GM19035 (cell line): Measurements from ENCODE around the gene GRAMD1B.
"Not testable (repeated sequence)": the region's sequence is repeated elsewhere in the genome, so short reads cannot be mapped to it uniquely, and the experiment has no call there.

Source experiments
- ATAC-seq: cut with Tn5 transposase; IDR thresholded peaks from one replicate; pipeline ENCODE4 v1.9.1; 2021; ENCODE audit not compliant: unreplicated experiment

The GRAMD1B gene

DNA sequence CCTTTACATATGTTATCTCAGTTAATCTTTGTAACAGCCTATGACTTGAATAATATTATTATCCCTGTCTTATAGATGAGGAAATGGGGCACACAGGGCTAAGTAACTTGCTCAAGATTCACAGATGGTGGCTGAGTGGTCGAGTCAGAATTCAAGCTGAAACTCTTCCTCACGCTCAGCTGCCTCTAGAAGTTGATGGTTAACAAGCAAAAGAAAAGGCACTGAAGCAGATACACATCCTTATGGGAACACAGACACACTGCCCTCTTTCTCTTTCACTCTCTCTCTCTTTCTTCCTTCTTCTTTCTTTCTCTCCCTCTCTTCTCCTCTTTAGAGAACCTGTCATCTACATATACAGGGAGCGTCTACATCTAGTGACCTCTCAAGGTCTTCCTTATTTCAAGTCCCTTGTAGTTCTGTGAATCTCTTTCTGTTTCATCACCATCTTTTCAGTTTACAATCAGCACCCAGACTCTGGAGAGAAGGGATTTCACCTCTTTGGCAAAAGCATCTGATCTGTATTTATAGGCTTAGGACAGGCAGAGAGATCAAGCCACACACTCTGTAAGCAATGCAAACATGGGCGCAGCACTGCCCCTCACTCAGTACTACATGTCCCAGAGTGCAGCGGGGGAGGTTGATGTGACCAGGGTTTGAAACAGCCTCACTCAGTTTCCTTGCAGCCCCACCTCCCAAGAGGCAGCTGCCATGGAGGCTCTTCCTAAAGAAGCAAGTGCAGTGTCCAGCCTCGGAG is 75.7 kb downstream of the GRAMD1B start:
- no peak for ATAC-seq

DNA sequence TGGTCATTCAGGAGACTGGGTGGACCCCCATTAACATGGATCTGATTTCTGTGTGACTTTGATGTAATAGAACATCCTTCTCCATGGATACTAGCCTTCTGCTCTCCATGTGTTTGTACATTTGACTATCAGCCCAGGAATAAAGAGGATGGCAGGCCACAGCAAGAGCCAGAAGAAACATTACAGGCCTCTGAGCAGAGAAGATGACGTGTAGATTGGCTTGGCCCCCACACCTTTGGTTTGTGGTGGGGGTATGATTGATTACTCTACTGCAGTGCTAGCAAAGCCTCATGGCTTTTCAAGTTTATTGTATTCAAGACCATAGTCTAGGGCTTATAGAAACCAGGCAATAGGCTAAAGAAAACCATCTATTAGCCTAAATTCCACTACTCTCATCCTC is 77.0 kb downstream of the GRAMD1B start:
- ATAC-seq: no peak

DNA sequence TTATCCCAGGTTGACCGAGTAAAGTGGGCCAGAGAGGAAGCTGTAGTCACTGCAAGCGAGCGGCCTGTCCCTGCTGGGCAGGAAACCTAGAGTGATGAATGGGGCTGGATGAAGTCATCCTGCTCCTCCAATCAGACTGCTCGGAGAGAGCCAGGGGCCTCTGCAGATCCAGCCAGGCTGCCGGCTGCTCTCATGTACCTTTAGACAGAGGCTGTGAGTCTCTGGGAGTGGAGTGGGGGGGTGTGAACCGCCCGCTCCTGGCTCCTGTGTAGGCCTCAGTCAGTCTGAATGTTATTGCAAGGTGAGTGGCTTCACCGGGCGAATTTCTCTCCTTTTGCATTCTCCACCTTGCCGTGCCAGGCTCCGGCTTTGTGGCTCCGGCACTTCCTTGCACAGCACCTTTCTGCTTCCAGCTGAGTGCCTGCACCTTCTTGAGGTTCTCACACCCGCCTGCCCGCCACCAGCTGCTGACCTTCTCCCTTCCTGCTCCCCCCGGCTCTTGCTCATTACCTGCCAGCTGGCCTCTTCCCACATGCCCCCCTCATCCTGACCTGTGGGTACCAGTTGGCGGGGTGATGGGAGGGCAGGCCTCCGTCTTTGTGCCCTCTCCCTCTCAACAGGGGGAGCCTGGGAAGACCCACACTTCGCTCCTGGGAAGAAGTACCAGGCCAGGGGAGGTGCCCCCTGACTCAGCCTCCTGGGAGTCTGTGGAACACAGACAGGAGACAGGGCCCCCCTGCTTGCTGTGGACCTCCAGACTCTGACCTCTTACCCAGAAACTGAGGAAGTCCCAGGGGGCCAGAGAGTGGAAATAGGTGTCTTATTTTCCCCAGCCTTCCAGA is 79.9 kb downstream of the GRAMD1B start:
- no peak for ATAC-seq

DNA sequence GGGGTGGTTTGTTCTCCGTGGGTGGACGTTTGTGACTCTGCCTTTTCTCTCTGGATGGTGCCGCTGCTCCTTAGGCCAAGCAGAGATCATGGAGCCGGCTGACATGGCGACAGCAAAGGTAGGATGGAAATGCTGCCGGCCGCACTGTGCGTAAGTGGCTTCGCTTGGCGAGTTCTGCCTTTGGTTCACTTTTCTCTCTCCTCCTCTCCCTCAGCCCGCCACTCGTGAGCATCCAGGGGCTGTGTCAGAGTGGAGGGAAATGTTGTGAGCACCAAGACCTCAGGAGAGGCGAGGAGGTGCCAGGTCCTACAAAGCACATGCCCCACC is 80.5 kb downstream of the GRAMD1B start:
- no peak for ATAC-seq

DNA sequence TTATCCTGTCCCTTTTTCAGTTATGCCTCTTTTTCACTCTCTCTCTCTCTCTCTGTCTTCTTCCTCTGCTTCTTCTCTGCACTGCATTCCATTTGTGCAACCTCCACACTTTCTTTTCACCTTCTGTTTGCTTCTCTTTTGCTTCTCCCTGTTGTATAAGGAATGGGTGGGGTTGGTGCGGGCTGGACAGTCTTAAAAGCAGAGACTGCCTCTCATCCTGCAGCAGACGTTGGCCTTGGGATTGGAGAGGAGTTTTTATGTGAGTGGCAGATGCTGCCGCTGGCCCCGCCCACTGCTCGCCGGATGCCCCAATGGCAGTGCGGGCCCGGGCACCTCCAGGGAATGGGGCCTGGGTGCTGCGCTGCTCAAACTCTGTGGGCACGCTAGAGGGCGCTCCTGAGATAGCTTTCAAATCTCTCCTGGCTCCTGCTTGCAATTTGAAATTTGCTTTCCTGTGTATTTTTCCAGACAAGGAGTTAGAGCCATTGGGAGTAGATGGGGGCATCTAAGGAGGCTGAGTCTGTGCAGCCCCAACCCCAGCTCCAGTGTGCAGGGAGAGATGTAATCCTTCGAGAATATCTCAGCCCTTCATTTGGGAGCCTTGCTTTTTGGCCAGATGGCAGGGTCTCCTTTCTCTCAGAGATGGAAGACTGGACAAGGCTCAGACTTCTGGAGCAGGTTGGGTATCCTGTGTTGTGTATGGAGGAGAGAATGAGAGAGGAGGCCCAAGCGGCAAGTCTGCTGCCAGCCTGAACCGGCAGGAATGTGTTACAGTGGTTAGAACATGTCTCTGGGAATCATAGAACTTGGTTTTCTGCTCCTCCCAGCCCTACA is 81.2 kb downstream of the GRAMD1B start:
- no peak for ATAC-seq

DNA sequence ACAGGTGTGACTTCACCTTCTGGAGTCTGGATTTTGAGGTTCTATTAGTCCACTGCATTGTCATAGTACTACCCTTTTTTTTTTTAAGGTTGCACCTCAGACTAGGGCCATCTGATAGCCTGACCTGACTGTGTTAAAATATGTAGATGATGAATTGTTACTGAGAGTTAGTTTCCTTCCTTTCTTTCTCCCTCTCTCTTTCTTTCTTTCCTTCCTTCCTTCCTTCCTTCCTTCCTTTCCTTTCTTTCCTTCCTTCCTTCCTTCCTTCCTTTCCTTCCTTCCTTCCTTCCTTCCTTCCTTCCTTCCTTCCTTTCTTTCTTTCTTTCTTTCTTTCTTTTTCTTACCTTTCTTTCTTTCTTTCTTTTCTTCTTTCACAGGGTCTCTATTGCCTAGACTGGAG is 83.2 kb downstream of the GRAMD1B start:
- ATAC-seq: not testable (repeated sequence)

DNA sequence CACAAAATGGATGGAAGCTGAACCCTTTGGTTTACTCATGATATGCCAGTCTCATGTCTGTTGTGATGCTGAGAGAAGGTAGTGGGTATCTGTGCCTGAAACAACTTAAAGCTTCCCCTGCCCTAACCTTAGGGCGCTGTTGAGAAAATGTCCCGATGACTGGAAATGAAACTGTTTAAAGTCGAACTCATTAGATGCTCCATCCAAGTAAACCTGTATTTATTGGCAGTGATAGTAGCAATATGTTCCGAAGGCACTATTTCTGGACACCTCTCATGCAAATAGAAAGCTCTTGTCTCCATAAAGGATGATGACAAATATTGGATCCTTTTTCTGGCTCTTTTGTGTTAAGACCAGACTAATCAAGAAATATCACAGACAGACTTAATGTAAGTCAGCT is 86.2 kb downstream of the GRAMD1B start:
- no peak for ATAC-seq

DNA sequence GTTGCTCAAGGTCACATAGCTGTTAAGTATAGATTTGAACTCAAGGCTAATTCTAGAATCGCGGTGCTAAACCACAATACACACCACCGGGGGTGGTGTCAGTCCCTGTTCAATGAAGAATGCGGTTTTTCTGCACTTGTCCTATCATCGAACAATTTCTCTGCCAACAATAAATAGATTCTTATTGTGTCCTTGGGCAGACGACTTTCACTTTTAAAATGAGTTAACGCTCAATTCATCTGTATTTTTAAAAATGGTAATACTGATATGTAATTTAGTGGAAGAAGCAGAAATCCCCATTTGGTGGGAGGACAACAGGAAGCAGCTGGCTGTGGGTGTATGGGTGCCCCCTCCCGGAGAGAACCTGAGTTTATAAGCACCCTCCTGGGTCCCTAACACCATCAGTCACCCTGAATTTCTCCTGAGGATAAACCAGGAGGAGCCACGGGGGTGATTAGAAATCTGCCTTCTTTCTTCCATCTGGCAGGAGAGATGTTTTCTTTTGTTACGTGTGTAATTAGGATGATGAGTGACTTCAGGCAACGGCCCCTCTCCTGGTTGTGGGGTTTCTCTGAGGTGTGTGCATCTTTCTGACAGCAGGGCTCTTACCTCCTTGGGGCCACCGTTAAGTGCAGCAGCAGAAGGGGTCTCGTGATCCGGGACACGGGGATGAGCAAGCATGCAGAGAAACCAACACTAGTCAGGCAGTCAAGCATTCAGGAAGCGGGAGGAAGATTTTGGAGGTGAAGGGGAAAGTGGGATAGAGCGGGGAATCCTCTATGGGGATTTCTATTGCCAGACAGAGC is 87.7 kb downstream of the GRAMD1B start:
- no peak for ATAC-seq

DNA sequence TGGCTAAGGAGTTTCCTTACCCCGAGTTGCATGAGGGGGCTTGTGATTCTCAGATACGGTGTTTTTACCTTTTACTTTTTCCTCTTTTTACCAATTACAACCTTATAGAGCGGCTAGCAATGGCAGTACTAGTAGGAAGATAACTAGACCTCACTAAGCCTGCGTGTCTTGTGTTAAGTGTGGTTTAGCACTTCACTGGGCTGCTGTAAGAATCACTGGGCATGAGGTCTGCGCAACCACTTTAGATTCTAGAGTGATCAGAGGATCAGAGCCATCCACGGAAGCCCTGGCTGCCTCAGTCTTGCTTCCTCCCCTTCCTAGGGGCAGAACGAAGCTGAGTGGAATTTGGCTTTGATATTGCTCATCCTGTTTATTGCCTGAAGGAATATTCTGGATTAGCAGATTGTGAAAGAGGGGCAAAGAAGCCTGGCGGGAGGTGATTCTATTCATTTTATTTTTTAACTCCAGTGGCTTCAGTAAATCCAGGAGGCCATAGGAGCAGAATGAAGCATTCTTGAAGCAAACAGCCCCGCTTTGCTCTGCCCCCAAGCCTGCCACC is 88.5 kb downstream of the GRAMD1B start:
- ATAC-seq: no peak

DNA sequence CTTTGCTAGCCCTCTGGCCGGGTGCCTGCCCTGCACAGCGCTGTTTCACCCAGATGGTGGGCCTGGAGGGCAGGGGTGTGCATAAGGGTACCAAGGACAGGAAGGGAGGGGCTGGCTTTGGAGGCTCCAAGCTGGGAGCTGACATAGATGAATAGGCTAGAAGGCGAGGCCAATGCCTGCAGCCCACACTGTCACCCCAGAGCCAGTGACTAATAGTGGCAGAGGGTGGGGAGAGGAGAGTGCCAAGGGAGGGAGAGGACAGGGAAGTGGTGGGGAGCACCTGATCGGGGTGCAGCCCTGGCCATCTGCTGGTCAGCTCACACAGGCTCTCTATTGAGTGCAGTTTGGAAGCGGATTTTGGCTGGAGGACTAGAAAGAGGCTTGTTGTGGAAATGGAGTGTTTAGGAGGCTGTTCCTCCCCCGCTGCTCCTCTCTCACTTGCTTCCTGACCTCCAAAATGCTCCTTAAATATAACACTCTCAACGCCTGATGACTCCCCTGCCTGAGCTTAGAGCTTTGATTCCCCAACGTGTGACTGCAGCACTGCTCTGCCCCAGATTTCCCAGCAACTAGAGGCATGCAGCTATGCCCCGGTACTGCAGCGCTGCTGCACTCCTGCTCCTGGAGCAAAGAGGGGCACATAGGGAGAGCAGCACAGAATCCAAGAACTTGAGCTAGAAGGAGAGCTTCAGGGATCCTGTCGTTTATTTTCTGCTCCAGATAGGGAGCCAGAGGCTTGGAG is 89.2 kb downstream of the GRAMD1B start:
- ATAC-seq: no peak

DNA sequence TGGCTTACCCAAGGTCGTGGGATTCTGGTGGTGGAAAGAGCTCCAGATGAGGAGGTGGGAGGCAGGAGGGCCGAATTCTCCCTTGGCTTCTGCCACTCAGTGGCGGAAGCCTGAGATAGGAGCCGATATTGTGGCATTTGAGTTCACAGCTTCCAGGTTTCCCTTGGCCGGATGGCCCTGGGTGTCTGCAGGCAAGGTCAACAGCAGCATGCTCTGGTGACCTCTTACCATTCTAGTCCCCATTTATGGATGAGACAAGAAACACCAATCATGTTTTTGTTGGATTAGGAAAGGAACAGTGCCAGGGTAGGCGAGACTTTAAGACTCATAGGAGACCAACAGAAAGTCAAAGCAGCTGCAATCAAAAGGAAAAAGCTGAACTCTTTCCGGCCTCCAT is 89.7 kb downstream of the GRAMD1B start:
- ATAC-seq: no peak

DNA sequence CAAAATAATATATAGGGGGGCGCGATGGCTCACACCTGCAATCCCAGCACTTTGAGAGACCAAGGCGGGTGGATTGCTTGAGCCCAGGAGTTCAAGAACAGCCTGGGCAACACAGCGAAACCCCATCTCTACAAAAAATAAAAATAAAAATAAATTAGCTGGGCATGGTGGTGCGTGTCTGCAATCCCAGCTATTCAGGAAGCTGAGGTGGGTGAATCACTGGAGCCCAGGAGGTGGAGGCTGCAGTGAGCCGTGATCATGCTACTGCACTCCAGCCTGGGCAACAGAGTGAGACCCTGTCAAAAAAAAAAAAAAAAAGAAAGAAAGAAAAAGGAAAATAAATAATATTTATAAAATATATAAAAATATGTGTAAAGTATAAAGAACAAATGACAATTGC is 90.4 kb downstream of the GRAMD1B start:
- not testable (repeated sequence) for ATAC-seq

DNA sequence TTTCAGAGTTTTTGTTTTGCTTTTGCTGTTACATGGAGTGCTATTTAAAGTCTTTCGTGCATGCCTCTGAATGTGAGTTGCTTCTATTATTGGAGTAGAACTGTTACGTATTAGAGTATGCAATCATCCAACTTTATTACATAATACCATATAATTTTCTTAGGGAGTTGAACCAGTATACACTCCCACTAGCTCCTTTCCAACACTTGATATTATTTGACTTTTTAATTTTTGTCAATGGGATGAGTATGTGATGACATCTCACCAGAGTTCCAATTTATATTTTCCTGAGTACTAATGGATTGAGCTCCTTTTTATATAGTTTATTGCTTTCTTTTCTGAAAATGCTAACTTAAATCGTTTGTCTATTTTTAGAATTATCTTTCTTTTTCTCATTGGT is 90.9 kb downstream of the GRAMD1B start:
- no peak for ATAC-seq

DNA sequence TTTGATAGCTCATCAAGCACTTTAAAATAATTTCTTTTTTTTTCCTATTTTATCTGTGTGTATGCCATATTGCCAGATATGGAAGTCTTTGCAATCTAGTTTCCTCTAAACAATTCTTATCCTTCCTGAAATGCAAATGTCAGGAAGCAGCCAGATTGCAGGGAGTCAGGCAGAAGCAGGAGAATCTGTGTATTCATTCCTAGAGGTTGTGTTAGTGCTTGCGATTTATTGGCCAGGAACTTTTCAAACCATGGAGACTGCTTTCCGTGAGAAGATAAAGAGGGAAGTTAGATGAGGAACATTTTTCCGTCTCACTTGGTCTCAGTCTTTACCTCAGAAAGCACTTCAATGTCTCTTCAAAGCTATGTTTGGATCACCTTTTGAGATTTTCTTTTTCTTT is 91.9 kb downstream of the GRAMD1B start:
- ATAC-seq: no peak

DNA sequence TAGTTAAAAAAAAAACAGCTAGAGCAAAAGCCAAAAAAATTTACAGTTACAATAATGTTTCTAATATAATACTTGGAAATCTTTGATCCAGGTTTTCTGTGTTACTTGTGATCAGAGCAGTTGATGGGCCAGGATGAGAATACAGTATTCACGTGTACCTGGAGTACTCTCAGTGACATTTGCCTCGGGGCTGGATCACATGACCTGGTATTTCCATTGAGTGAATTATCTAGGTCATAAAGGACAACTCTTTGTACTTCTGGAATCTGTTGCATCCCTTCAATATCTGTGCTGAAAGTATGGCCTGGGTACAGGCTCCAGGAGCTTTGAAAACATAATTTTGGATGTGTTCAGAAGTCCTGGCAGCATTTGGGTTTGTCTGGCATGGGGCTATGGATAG is 93.5 kb downstream of the GRAMD1B start:
- no peak for ATAC-seq

DNA sequence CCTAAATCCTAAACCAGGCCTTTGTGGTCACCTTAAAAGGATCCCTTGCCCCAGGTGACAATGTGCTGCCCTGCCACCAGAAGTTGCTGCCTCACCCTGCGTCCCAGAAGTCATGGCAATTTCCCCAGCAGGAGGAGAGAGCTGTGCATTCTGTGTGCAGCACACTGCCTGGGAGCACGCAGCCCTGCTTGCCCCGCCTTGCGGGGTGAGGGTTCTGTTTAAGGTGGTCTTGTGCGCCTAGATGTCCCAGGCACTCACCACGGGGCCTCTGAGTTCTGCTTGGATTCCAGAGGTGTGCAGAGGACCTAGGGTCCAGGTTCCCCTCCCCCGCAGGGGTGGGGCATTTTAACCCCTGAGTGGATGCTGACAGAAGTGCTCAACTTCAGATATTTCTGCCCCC is 95.0 kb downstream of the GRAMD1B start:
- no peak for ATAC-seq

DNA sequence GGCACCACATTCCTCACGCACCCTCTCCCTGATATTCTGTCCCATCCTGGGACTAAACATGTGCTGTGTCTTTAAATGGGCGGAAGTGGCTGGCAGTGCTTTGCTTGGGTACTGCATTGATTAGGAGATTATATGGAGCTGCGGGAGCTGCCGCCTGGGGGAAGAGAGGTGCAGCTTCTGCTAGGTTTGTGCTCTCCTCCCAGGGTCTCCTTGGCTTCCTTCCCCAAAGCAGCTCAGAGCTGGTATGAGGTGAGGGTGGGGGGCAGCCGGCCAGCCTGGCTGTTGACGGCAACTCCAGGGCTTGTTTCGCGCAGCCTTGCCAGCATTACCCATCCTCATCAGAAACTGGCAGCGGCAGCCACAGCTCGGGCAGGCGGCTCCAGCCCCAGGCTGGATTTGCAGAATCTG is 95.4 kb downstream of the GRAMD1B start:
- no peak for ATAC-seq

DNA sequence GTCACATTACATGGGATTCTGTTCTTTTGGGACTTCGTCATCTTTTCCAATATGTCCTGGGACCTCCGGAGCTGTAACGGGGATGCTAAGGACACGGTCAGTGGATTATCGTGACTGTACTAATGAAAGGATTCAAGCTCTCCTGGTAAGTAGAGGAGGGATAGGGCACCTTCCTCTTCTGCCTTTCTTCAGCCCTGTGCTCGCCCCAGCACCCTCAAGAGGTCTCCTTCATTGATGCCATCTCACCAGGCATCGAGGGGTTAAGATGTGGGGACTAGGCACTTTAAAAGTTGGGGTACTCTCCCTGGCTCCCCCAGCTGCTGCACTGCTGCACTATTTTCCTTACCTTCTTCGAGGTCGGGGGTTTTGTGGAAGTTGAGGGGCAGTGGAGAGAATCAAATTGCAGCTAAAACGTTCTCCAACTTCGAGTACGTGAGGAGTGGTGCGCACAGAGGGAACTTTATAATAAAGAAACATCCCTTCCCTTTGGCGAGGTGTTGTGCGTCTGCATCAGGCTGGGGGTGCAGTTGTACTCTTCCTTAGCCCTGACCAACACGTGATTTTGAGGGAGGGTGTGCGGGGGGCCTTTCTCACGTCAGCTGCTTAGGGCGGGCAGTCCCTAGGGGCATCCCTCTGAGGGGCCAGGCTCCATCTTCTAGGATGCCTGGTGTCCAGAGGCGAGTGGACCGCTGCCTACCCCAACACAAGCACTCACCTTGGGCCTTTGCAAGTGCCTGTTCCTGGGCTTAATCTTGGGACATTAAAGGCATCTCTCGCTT is 96.1 kb downstream of the GRAMD1B start:
- ATAC-seq: no peak

DNA sequence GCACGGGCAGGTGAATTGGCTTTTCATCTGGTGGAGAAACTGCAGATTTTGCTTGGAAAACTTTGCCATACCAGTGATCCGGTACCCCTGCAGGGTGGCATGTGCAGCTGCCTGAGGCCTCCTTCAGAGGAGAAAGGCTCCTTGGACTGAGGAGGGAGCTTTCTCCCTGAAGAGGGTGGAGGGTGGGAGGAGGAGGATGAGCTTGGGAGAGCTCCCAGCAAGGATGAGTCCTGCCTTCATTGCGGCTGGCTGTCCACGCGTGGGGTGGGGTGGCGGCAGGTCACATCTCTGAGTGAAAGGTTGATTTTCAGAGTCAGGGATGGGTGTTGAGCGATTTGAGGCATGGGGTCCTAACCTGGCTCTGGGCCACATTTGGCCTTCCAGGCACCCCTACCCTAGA is 96.8 kb downstream of the GRAMD1B start:
- ATAC-seq: no peak
